Cardiac muscle cell (in vitro differentiated cells and primary cell): ENCODE data around the gene CCM2L. TPM values are rescaled to one million over a fixed set of nuclear protein-coding genes. Genes with fewer than 3 reads are reported as not detected.
A peak's percentile ranks its signal among the peaks of the same experiment; 100 is the strongest.

Source experiments
- DNase-seq, 2 donors: peaks; one replicate each; pipeline versions ENCODE4 v3.0.0 to v3.0.0-alpha.2; 2010 to 2017; ENCODE audit warnings: low read depth in 1 of 2, low spot score in 1 of 2
- H3K27ac ChIP-seq: fragments of 200-600 bp; sonication (generic); 2 replicates; pipeline ENCODE4 v1.5.1; 2016
- H3K27me3 ChIP-seq: fragments of 200-600 bp; sonication (generic); 2 replicates; pipeline ENCODE4 v1.6.0; 2016; ENCODE audit warnings: control low read depth
- H3K36me3 ChIP-seq: fragments of 200-600 bp; sonication (generic); 2 replicates; pipeline ENCODE4 v1.5.1; 2016; ENCODE audit warnings: control low read depth
- H3K4me1 ChIP-seq: fragments of 200-600 bp; sonication (generic); 2 replicates; pipeline ENCODE4 v1.8.1; 2017; ENCODE audit warnings: low read depth, mild to moderate bottlenecking, mixed run types
- H3K4me3 ChIP-seq: fragments of 200-600 bp; sonication (generic); 2 replicates; pipeline ENCODE4 v1.5.1; 2016; ENCODE audit warnings: mild to moderate bottlenecking
- H3K9me3 ChIP-seq: fragments of 200-600 bp; sonication (generic); 2 replicates; pipeline ENCODE4 v1.5.1; 2017; ENCODE audit warnings: low read depth, mild to moderate bottlenecking, control low read depth
- polyA plus RNA-seq: library from polyadenylated mRNA; unstranded; fragments of >200 nt; fragmentation: Nextera tagmentation; extraction: Ambion mirVana; gene quantifications from 2 replicates; pipeline ENCODE4 v1.2.1, GENCODE V29; 2016
- total RNA-seq: library from RNA; depleted of rRNA; stranded (reverse); fragments of >200 nt; gene quantifications from 2 replicates; pipeline ENCODE4 v1.2.3, GENCODE V29; 2016
- TF ChIP-seq, protein P1 (sequence below): IDR thresholded peaks from 2 replicates; pipeline ENCODE4 v1.5.1; 2012; ENCODE audit warnings: low read depth, mild to moderate bottlenecking, low read length

CCM2L gene
- total and polyA plus RNA-seq, 2 experiments from 2014 or later: 0.35 to 0.69 TPM

DNA sequence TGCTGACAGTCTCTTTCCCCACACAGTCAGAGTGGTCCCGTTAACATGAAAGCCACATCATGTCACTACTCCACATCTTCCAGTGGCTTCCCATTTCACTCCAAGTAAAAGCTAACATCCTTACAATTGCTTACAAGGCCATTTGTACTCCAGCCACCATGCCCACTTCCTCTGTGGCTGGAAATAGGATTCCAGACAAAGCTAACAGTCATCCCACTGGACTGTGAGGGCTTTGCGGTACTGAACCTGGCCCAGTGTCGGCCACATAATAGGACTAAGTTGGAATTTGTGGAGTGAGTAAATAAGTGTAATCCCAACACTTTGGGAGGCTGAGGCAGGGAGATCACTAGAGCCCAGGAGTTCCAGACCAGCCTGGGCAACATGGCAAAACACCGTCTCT is 10.9 kb downstream of the CCM2L start:
- no peak overlapping the region for H3K27ac ChIP-seq
- peaks cover 9% of the 10 kb centered on the region for H3K27me3 ChIP-seq
- TF ChIP-seq, protein P1, sequence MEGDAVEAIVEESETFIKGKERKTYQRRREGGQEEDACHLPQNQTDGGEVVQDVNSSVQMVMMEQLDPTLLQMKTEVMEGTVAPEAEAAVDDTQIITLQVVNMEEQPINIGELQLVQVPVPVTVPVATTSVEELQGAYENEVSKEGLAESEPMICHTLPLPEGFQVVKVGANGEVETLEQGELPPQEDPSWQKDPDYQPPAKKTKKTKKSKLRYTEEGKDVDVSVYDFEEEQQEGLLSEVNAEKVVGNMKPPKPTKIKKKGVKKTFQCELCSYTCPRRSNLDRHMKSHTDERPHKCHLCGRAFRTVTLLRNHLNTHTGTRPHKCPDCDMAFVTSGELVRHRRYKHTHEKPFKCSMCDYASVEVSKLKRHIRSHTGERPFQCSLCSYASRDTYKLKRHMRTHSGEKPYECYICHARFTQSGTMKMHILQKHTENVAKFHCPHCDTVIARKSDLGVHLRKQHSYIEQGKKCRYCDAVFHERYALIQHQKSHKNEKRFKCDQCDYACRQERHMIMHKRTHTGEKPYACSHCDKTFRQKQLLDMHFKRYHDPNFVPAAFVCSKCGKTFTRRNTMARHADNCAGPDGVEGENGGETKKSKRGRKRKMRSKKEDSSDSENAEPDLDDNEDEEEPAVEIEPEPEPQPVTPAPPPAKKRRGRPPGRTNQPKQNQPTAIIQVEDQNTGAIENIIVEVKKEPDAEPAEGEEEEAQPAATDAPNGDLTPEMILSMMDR: no peak

DNA sequence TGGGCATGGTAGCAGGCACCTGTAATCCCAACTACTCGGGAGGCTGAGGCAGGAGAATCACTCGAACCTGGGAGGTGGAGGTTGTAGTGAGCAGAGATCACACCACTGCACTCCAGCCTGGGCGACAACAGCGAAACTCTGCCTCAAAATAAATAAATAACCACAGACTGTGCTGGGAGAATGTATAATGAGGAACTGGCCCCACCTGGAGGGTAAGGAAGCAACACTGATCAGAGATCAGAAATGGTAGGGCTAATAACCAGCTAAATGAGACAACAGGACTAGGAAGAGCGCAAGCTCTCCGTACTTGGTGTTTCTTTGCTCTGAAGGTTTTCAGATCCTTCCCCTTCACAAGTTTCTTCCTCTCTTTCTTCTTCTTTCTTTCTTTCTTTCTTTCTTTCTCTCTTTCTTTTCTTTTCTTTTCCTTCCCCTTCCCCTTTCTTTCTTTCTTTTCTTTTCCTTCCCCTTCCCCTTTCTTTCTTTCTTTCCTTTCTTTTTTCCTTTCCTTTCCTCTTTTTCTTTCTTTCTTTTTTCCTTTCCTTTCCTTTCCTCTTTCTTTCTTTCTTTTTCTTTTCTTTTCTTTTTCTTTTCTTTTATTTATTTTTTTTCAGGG is 14.6 kb downstream of the CCM2L start:
- no peak overlapping the region for H3K4me3 ChIP-seq
- H3K36me3 ChIP-seq: no peaks in the 10 kb centered on the region
- no peaks in the 10 kb centered on the region for H3K9me3 ChIP-seq
- no peak overlapping the region for H3K27ac ChIP-seq
- H3K4me1 ChIP-seq: no peaks in the 10 kb centered on the region
- no peak for DNase-seq
- TF ChIP-seq, protein P1: no peak
- peaks cover 4% of the 10 kb centered on the region for H3K27me3 ChIP-seq

More for the DNA sequence above, 10.9 kb downstream of the CCM2L start:
- H3K36me3 ChIP-seq: no peaks in the 10 kb centered on the region
- H3K4me1 ChIP-seq: no peaks in the 10 kb centered on the region
- no peaks in the 10 kb centered on the region for H3K9me3 ChIP-seq
- no peak for DNase-seq
- H3K4me3 ChIP-seq: no peak overlapping the region

DNA sequence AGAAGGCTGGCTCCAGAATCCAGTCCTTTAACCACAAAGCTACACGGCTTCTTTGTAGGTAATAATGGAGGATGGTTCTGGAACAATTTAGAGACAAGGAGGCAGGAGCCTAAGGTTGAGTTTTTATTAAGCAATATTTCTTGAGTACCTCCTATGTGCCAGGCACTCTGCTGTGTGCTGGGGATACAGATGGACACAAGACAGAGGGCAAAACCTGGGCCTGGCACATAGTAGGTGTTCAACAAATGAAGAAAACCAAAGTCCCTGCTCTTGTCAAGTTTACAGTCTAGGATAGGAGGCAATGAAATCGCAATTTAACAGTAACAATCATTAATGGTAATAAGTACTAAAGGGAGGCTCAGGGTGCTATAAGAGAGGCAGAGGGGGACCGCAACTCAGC is 17.4 kb downstream of the CCM2L start:
- no peak for DNase-seq
- TF ChIP-seq, protein P1: no peak

GRCh38 chr20:32028647-32029372 is 18.6 kb downstream of the CCM2L start:
- H3K4me3 ChIP-seq: peak overlapping the region; percentile 24
- TF ChIP-seq, protein P1: no peak
- peaks cover 8% of the 10 kb centered on the region for H3K27me3 ChIP-seq
- no peaks in the 10 kb centered on the region for H3K36me3 ChIP-seq
- H3K27ac ChIP-seq: no peak overlapping the region
- peak; percentile 20 to 77 for DNase-seq
- no peaks in the 10 kb centered on the region for H3K4me1 ChIP-seq
- no peaks in the 10 kb centered on the region for H3K9me3 ChIP-seq

More for the DNA sequence above, 17.4 kb downstream of the CCM2L start:
- H3K4me1 ChIP-seq: no peaks in the 10 kb centered on the region
- H3K27ac ChIP-seq: no peak overlapping the region
- no peaks in the 10 kb centered on the region for H3K36me3 ChIP-seq
- no peak overlapping the region for H3K4me3 ChIP-seq
- no peaks in the 10 kb centered on the region for H3K9me3 ChIP-seq
- no peaks in the 10 kb centered on the region for H3K27me3 ChIP-seq

- Histone ChIP-seq H3K36me3 (no peaks in the 10 kb centered on the region), H3K27me3 (peaks cover 15% of the 10 kb centered on the region), H3K4me1 (no peaks in the 10 kb centered on the region), H3K9me3 (no peaks in the 10 kb centered on the region), H3K4me3 (no peak overlapping the region), H3K27ac (no peak overlapping the region)
- TF ChIP-seq, protein P1: no peak
- no peak for DNase-seq
These were observed 19.3 kb downstream of the CCM2L start for GRCh38 chr20:32029561-32029960.
